ENCODE measurements around the gene SIPA1L2. TPM values are rescaled to one million over a fixed set of nuclear protein-coding genes. Genes with fewer than 3 reads are reported as not detected.

SIPA1L2 gene
- total RNA-seq, 2 experiments from 2014 or later, result 1.8 to 1.9 TPM

- H3K9me3 ChIP-seq (ENCODE audit: control insufficient read depth in 1 of 2, insufficient read depth in 1 of 2, low read length in 2 of 2), result no peaks in the 10 kb centered on the region
- H3K4me3 ChIP-seq (ENCODE audit: low read length), result no peak overlapping the region
- Mint-ChIP-seq H3K4me1 (ENCODE audit: low read depth) (peaks cover 17% of the 10 kb centered on the region), H3K9me3 (no peaks in the 10 kb centered on the region), H3K36me3 (ENCODE audit: low read depth) (no peaks in the 10 kb centered on the region), H3K27ac (no peak overlapping the region), H3K27me3 (no peaks in the 10 kb centered on the region), H3K4me3 (no peak overlapping the region)
- H3K27me3 ChIP-seq (ENCODE audit: control insufficient read depth in 1 of 2, insufficient read depth in 2 of 2, low read length in 2 of 2), result no peaks in the 10 kb centered on the region
- TF ChIP-seq CTCF (IDR thresholded peaks at IDR 0.05), result no peak
- H3K27ac ChIP-seq (ENCODE audit: low read depth in 1 of 2, low read length in 2 of 2), result no peak overlapping the region
- peaks cover 3% of the 10 kb centered on the region for H3K4me1 ChIP-seq (ENCODE audit: insufficient read depth, low read length)
- no peaks in the 10 kb centered on the region for H3K36me3 ChIP-seq (ENCODE audit: insufficient read depth, low read length)
- intact Hi-C loops (cut with DNase I, micrococcal nuclease), result no loop called here
- no peak for DNase-seq
- ATAC-seq (ENCODE audit: poor library complexity), result no peak
- ChIA-PET CTCF (no interaction called here), POLR2A (no interaction called here)
Observed at GRCh38 chr1:232610192-232610901, 19.6 kb downstream of the SIPA1L2 start.

GRCh38 chr1:232608427-232608826, 21.5 kb downstream of the SIPA1L2 start:
- POLR2A ChIA-PET, result no interaction called here
- Mint-ChIP-seq H3K27ac (no peak overlapping the region), H3K4me1 (ENCODE audit: low read depth) (peaks cover 10% of the 10 kb centered on the region), H3K36me3 (ENCODE audit: low read depth) (no peaks in the 10 kb centered on the region), H3K9me3 (no peaks in the 10 kb centered on the region), H3K27me3 (no peaks in the 10 kb centered on the region), H3K4me3 (no peak overlapping the region)
- Histone ChIP-seq H3K36me3 (ENCODE audit: insufficient read depth, low read length) (no peaks in the 10 kb centered on the region), H3K27ac (ENCODE audit: low read depth in 1 of 2, low read length in 2 of 2) (no peak overlapping the region), H3K27me3 (ENCODE audit: control insufficient read depth in 1 of 2, insufficient read depth in 2 of 2, low read length in 2 of 2) (no peaks in the 10 kb centered on the region), H3K9me3 (ENCODE audit: control insufficient read depth in 1 of 2, insufficient read depth in 1 of 2, low read length in 2 of 2) (no peaks in the 10 kb centered on the region), H3K4me3 (ENCODE audit: low read length) (no peak overlapping the region), H3K4me1 (ENCODE audit: insufficient read depth, low read length) (peaks cover 3% of the 10 kb centered on the region)
- ATAC-seq (ENCODE audit: poor library complexity), result no peak
- no peak for DNase-seq
- no peak for TF ChIP-seq CTCF (IDR thresholded peaks at IDR 0.05)
- CTCF ChIA-PET, result no interaction called here
- intact Hi-C loops (cut with DNase I, micrococcal nuclease), result no loop called here

- H3K36me3 ChIP-seq (ENCODE audit: insufficient read depth, low read length), result no peaks in the 10 kb centered on the region
- H3K27me3 ChIP-seq (ENCODE audit: control insufficient read depth in 1 of 2, insufficient read depth in 2 of 2, low read length in 2 of 2), result no peaks in the 10 kb centered on the region
- Mint-ChIP-seq H3K4me1 (ENCODE audit: low read depth) (peaks cover 16% of the 10 kb centered on the region), H3K4me3 (no peak overlapping the region), H3K27ac (no peak overlapping the region), H3K27me3 (no peaks in the 10 kb centered on the region), H3K36me3 (ENCODE audit: low read depth) (no peaks in the 10 kb centered on the region), H3K9me3 (no peaks in the 10 kb centered on the region)
- intact Hi-C loops (cut with DNase I, micrococcal nuclease), result no loop called here
- ATAC-seq (ENCODE audit: poor library complexity), result no peak
- H3K4me1 ChIP-seq (ENCODE audit: insufficient read depth, low read length), result peaks cover 28% of the 10 kb centered on the region
- ChIA-PET POLR2A (no interaction called here), CTCF (no interaction called here)
- no peaks in the 10 kb centered on the region for H3K9me3 ChIP-seq (ENCODE audit: control insufficient read depth in 1 of 2, insufficient read depth in 1 of 2, low read length in 2 of 2)
- no peak for TF ChIP-seq CTCF (IDR thresholded peaks at IDR 0.05)
- DNase-seq, result no peak
- no peak overlapping the region for H3K27ac ChIP-seq (ENCODE audit: low read depth in 1 of 2, low read length in 2 of 2)
- H3K4me3 ChIP-seq (ENCODE audit: low read length), result no peak overlapping the region
Observed at GRCh38 chr1:232602622-232603021, 27.3 kb downstream of the SIPA1L2 start.

Measured in CD4-positive, alpha-beta T cell (primary cell).